H1 (cell line): ENCODE measurements around the gene SLC24A4. TPM values are rescaled to one million over a fixed set of nuclear protein-coding genes. Genes with fewer than 3 reads are reported as not detected.
A peak's percentile ranks its signal among the peaks of the same experiment; 100 is the strongest.

Source experiments
- CTCF ChIA-PET: fragments of 300-600 bp; sonication (Branson Sonifier 250); formaldehyde crosslinking; loops from one replicate; lab custom pipeline; 2021; ENCODE audit not compliant: partially characterized antibody; lab: Charles Lee
- POLR2A ChIA-PET: fragments of 300-600 bp; sonication (Branson Sonifier 250); formaldehyde crosslinking; loops from one replicate; lab custom pipeline; 2021; ENCODE audit warnings: inconsistent platforms; ENCODE audit not compliant: partially characterized antibody; lab: Charles Lee
- DNase-seq, 2 experiments: peaks; one replicate each; pipeline versions ENCODE4 v3.0.0 to v3.0.0-alpha.2; 2010 to 2022; ENCODE audit warnings: low spot score in 2 of 2, low read depth in 1 of 2, mixed read lengths in 1 of 2
- FAIRE-seq: peaks from 2 replicates; lab custom pipeline; 2011; peaks lifted over from hg19 to GRCh38; lab: Jason Lieb, UNC
- H2AFZ ChIP-seq: 2 replicates; pipeline ENCODE4 v1.8.1; 2012; ENCODE audit warnings: low read length, inconsistent platforms
- H2AK5ac ChIP-seq: 2 replicates; pipeline ENCODE4 v1.6.1; 2013; ENCODE audit warnings: low read depth, low read length
- H2BK120ac ChIP-seq: replicated peaks from 2 replicates; pipeline ENCODE3; 2013; ENCODE audit warnings: low read depth, low read length, inconsistent platforms
- H2BK12ac ChIP-seq: 2 replicates; pipeline ENCODE4 v1.6.1; 2013; ENCODE audit warnings: low read depth, low read length
- H2BK15ac ChIP-seq: 2 replicates; pipeline ENCODE4 v1.6.1; 2013; ENCODE audit warnings: low read length
- H2BK20ac ChIP-seq: 2 replicates; pipeline ENCODE4 v1.6.1; 2013; ENCODE audit warnings: low read length
- H2BK5ac ChIP-seq: 2 replicates; pipeline ENCODE4 v1.6.1; 2013; ENCODE audit warnings: low read depth, low read length
- H3K14ac ChIP-seq: 2 replicates; pipeline ENCODE4 v1.6.1; 2013; ENCODE audit warnings: inconsistent platforms; ENCODE audit not compliant: insufficient read length
- H3K18ac ChIP-seq: 2 replicates; pipeline ENCODE4 v1.6.1; 2013; ENCODE audit warnings: low read length; ENCODE audit errors: extremely low read depth
- H3K23ac ChIP-seq: 2 replicates; pipeline ENCODE4 v1.6.1; 2013; ENCODE audit warnings: inconsistent platforms; ENCODE audit not compliant: insufficient read length
- H3K23me2 ChIP-seq: 2 replicates; pipeline ENCODE4 v1.6.1; 2013; ENCODE audit warnings: low read depth, low read length
- H3K27ac ChIP-seq: 2 replicates; pipeline ENCODE4 v1.6.1; 2011; ENCODE audit warnings: low read depth, low read length, inconsistent platforms
- H3K27me3 ChIP-seq, 4 experiments: replicated peaks in 1 of 4; 1 replicate in 1 of 4; 2 replicates in 3 of 4; pipeline versions ENCODE4 v1.6.1 to v1.8.1; 2011 to 2013; ENCODE audit warnings: low read length in 3 of 4, mild to moderate bottlenecking in 3 of 4, inconsistent platforms in 2 of 4, mixed read lengths in 2 of 4, moderate library complexity in 1 of 4; ENCODE audit not compliant: control insufficient read depth in 3 of 4, insufficient read depth in 3 of 4; ENCODE audit errors: extremely low read depth in 1 of 4
- H3K36me3 ChIP-seq, 4 experiments: 2 replicates each; pipeline versions ENCODE4 v1.6.1 to v1.8.1; 2011 to 2013; ENCODE audit warnings: mild to moderate bottlenecking in 4 of 4, low read length in 3 of 4, moderate library complexity in 2 of 4, control low read depth in 1 of 4, inconsistent platforms in 1 of 4; ENCODE audit not compliant: insufficient read depth in 4 of 4, control insufficient read depth in 2 of 4
- H3K4ac ChIP-seq: replicated peaks from 2 replicates; pipeline ENCODE3; 2013; ENCODE audit warnings: low read length, low read depth, mixed read lengths, inconsistent platforms; ENCODE audit not compliant: insufficient read length
- H3K4me1 ChIP-seq, 4 experiments: replicated peaks in 1 of 4; 1 replicate in 1 of 4; 2 replicates in 3 of 4; pipeline versions ENCODE4 v1.6.1 to v1.8.1; 2011 to 2013; ENCODE audit warnings: low read length in 3 of 4, inconsistent platforms in 2 of 4, mixed read lengths in 1 of 4; ENCODE audit not compliant: insufficient read depth in 4 of 4, control insufficient read depth in 3 of 4
- H3K4me2 ChIP-seq, 2 experiments: 2 replicates each; pipeline versions ENCODE4 v1.6.1 to v1.8.1; 2011 to 2013; ENCODE audit warnings: low read depth in 2 of 2, low read length in 2 of 2, control low read depth in 1 of 2, inconsistent platforms in 1 of 2, mild to moderate bottlenecking in 1 of 2; ENCODE audit not compliant: insufficient read depth in 1 of 2
- H3K4me3 ChIP-seq, 4 experiments: fragments of 200-600, 300-600 bp in 1 of 4; sonication (generic), shearing (Covaris generic), sonication (Bioruptor Twin) in 1 of 4; 2 replicates each; pipeline versions ENCODE4 v1.5.1 to v1.8.1; 2011 to 2016; ENCODE audit warnings: low read length in 4 of 4, low read depth in 3 of 4, control low read depth in 2 of 4, inconsistent platforms in 2 of 4, mild to moderate bottlenecking in 2 of 4, mixed read lengths in 1 of 4, moderate library complexity in 1 of 4; ENCODE audit not compliant: insufficient read depth in 2 of 4; ENCODE audit errors: extremely low read depth in 1 of 4
- H3K56ac ChIP-seq: replicated peaks from 2 replicates; pipeline ENCODE3; 2013; ENCODE audit warnings: low read depth, mild to moderate bottlenecking, mixed read lengths, low read length, inconsistent platforms; ENCODE audit not compliant: insufficient read length
- H3K79me1 ChIP-seq: 2 replicates; pipeline ENCODE4 v1.6.1; 2013; ENCODE audit warnings: low read depth, low read length, control low read depth
- H3K79me2 ChIP-seq, 2 experiments: 2 replicates each; pipeline versions ENCODE4 v1.6.1 to v1.8.1; 2012 to 2013; ENCODE audit warnings: low read length in 2 of 2, mild to moderate bottlenecking in 2 of 2, inconsistent platforms in 1 of 2; ENCODE audit not compliant: insufficient read depth in 2 of 2, control insufficient read depth in 1 of 2
- H3K9ac ChIP-seq, 4 experiments: replicated peaks in 1 of 4; 1 replicate in 1 of 4; 2 replicates in 3 of 4; pipeline versions ENCODE4 v1.6.1 to v1.8.1; 2011 to 2013; ENCODE audit warnings: low read depth in 3 of 4, low read length in 3 of 4, control low read depth in 2 of 4, mild to moderate bottlenecking in 2 of 4, moderate library complexity in 2 of 4, inconsistent platforms in 1 of 4; ENCODE audit errors: extremely low read depth in 1 of 4
- H3K9me3 ChIP-seq, 2 experiments: 2 replicates each; pipeline versions ENCODE4 v1.6.1 to v1.8.1; 2012 to 2013; ENCODE audit warnings: mild to moderate bottlenecking in 2 of 2, moderate library complexity in 2 of 2, control low read depth in 1 of 2, inconsistent platforms in 1 of 2, low read depth in 1 of 2, low read length in 1 of 2, mixed read lengths in 1 of 2; ENCODE audit not compliant: insufficient read depth in 2 of 2
- H4K20me1 ChIP-seq, 2 experiments: replicated peaks in 1 of 2; 2 replicates each; pipeline versions ENCODE3 to v1.8.1; 2011 to 2013; ENCODE audit warnings: inconsistent platforms in 2 of 2, low read length in 2 of 2, mild to moderate bottlenecking in 1 of 2; ENCODE audit not compliant: insufficient read depth in 2 of 2, control insufficient read depth in 1 of 2
- H4K5ac ChIP-seq: 2 replicates; pipeline ENCODE4 v1.6.1; 2013; ENCODE audit warnings: low read length, low read depth, mixed read lengths, inconsistent platforms; ENCODE audit not compliant: insufficient read length
- H4K8ac ChIP-seq: 2 replicates; pipeline ENCODE4 v1.8.0; 2013; ENCODE audit warnings: mild to moderate bottlenecking, moderate library complexity, low read length, inconsistent platforms; ENCODE audit not compliant: insufficient read depth; ENCODE audit errors: extremely low read depth
- H4K91ac ChIP-seq: replicated peaks from 2 replicates; pipeline ENCODE3; 2013; ENCODE audit warnings: low read length, mixed read lengths, inconsistent platforms; ENCODE audit not compliant: insufficient read length
- CBX8 ChIP-seq: fragments of 300-800, 300-1000 bp; sonication (generic); IDR thresholded peaks from 2 replicates; pipeline ENCODE4 v1.7.1; 2016; ENCODE audit warnings: low read depth, low read length, borderline replicate concordance
- HDAC2 ChIP-seq, 2 experiments: fragments of 300-600 bp in 1 of 2; sonication (generic) in 1 of 2; IDR thresholded peaks; 2 replicates each; pipeline ENCODE4 v1.6.1; 2011 to 2012; ENCODE audit warnings: low read depth in 2 of 2, low read length in 2 of 2, mild to moderate bottlenecking in 2 of 2, moderate library complexity in 2 of 2, borderline replicate concordance in 1 of 2, inconsistent platforms in 1 of 2
- NRF1 ChIP-seq: IDR thresholded peaks from 2 replicates; pipeline ENCODE4 v1.6.1; 2011; ENCODE audit warnings: mild to moderate bottlenecking, low read depth, low read length, improper control_type of control experiment
- RAD21 ChIP-seq, 2 experiments: IDR thresholded peaks in 1 of 2; conservative IDR thresholded peaks in 1 of 2; 2 replicates each; pipeline ENCODE4 v1.6.1; 2011; ENCODE audit warnings: low read depth in 2 of 2, low read length in 2 of 2, improper control_type of control experiment in 1 of 2, inconsistent platforms in 1 of 2, mild to moderate bottlenecking in 1 of 2, moderate library complexity in 1 of 2
- SAP30 ChIP-seq: fragments of 300-600 bp; sonication (generic); IDR thresholded peaks from 2 replicates; pipeline ENCODE4 v1.7.1; 2012; ENCODE audit warnings: low read length, moderate library complexity, mild to moderate bottlenecking, inconsistent platforms; ENCODE audit not compliant: insufficient read depth, insufficient replicate concordance
- TAF7 ChIP-seq: optimal IDR thresholded peaks from 2 replicates; pipeline ENCODE3; 2011; ENCODE audit warnings: low read depth, mild to moderate bottlenecking, inconsistent platforms, low read length, moderate library complexity, borderline replicate concordance
- TEAD4 ChIP-seq: IDR thresholded peaks from 2 replicates; pipeline ENCODE4 v1.6.1; 2012; ENCODE audit warnings: low read depth, low read length, inconsistent platforms, mixed read lengths
- USF2 ChIP-seq: IDR thresholded peaks from 2 replicates; pipeline ENCODE4 v1.6.1; 2011; ENCODE audit warnings: low read length, improper control_type of control experiment
- WGBS, 2 experiments: shearing (Covaris generic) in 1 of 2; methylation state at CpG; one replicate each; pipeline versions ENCODE4 v1.1.6 to v1.1.7; 2013 to 2015; ENCODE audit warnings: low lambda C conversion rate in 2 of 2, mixed read lengths in 2 of 2, inconsistent platforms in 1 of 2, low coverage in 1 of 2, missing lambda C conversion rate in 1 of 2; ENCODE audit not compliant: insufficient replicate concordance in 2 of 2, insufficient coverage in 1 of 2, insufficient read length in 1 of 2; ENCODE audit errors: extremely low coverage in 1 of 2, missing lambda C conversion rate in 1 of 2; 5-methylcytosine and 5-hydroxymethylcytosine counted together
- polyA plus RNA-seq, 7 experiments: library from polyadenylated mRNA; depleted of rRNA in 3 of 7; stranded (reverse) in 5 of 7; unstranded in 2 of 7; fragments of >200 nt in 5 of 7; fragments of 200-250 nt in 2 of 7; gene quantifications; 1 replicate in 5 of 7; 2 replicates in 1 of 7; 4 replicates in 1 of 7; pipeline versions ENCODE4 v1.2.1 to v1.2.3, GENCODE V29; 2011 to 2013; ENCODE audit warnings: missing spikeins in 2 of 7, mixed read lengths in 2 of 7
- total RNA-seq: library from RNA; stranded (reverse); fragmentation: NEBNext Ultra II Directional; extraction: Animal tissue kit (Norgen Biotek cat#: 25700); gene quantifications from 2 replicates; pipeline ENCODE4 v1.2.1, GENCODE V29; 2021

SLC24A4 gene
- total and polyA plus RNA-seq, 2 of the 8 experiments (the other 6 are each of a cell fraction or from before 2014, with no cell fraction given) = 0.27 to 0.89 TPM

GRCh38 chr14:92382677-92383076, 59.7 kb downstream of the SLC24A4 start:
- H3K4ac ChIP-seq = no peak overlapping the region
- no peak overlapping the region for H4K91ac ChIP-seq
- no peak for TF ChIP-seq SAP30
- TF ChIP-seq USF2 = no peak
- TF ChIP-seq CBX8 = no peak
- TF ChIP-seq HDAC2 (IDR thresholded peaks at IDR 0.05; ENCODE audit: borderline replicate concordance in 1 of 2, low read depth in 2 of 2, low read length in 2 of 2) = no peak
- 0 out of 2 replicates have a peak, but pooled peaks have one; percentile 13 for TF ChIP-seq TEAD4
- peak; percentile 54 to 63 for TF ChIP-seq RAD21 (IDR thresholded peaks at IDR 0.05 in 1 of 2, conservative IDR thresholded peaks at IDR 0.05 in 1 of 2; ENCODE audit: low read depth in 2 of 2, low read length in 2 of 2)
- TF ChIP-seq TAF7 = no peak
- TF ChIP-seq NRF1 = no peak

More at GRCh38 chr14:92382677-92383076, 59.7 kb downstream of the SLC24A4 start:
- no peak overlapping the region for H2BK120ac ChIP-seq
- peaks cover 0 to 3% of the 10 kb centered on the region in 2 experiments for H4K20me1 ChIP-seq
- DNase-seq = no peak
- no peak overlapping the region for H2BK20ac ChIP-seq
- H4K5ac ChIP-seq = no peak overlapping the region
- H3K36me3 ChIP-seq = no peaks in the 10 kb centered on the region
- H3K9me3 ChIP-seq = no peaks in the 10 kb centered on the region
- WGBS, 2 experiments = 76% methylated on average over 4 of the region's 4 CpGs; no CpG with 5 or more reads in 1 of the 2 experiments
- FAIRE-seq = no peak
- H3K27me3 ChIP-seq = no peaks in the 10 kb centered on the region
- H3K14ac ChIP-seq = no peak overlapping the region
- peak overlapping the region; percentile 43; the same call in 1 of the 2 replicates for H4K8ac ChIP-seq
- no peak overlapping the region for H2BK15ac ChIP-seq
- no peak overlapping the region for H3K9ac ChIP-seq
- 0 out of 2 replicates have a peak, but pooled peaks cover 2% of the 10 kb centered on the region for H3K23me2 ChIP-seq
- no peak overlapping the region for H2BK12ac ChIP-seq
- H3K79me2 ChIP-seq = no peaks in the 10 kb centered on the region
- no peaks in the 10 kb centered on the region; the same call in 1 of the 2 replicates for H3K79me1 ChIP-seq
- H3K4me1 ChIP-seq = peaks cover 0 to 10% (median 0%) of the 10 kb centered on the region in 4 experiments; a peak in 2 of 7 replicates
- no peak overlapping the region for H3K4me3 ChIP-seq
- no peak overlapping the region for H2AFZ ChIP-seq
- H3K4me2 ChIP-seq = no peak overlapping the region
- H3K56ac ChIP-seq = no peak overlapping the region
- POLR2A ChIA-PET = no interaction called here
- H3K23ac ChIP-seq = no peak overlapping the region
- CTCF ChIA-PET = interaction anchor here (0.7 to 4.0 kb wide), 10 partner anchors 9 to 529 kb away, joined by 3 to 12 read pairs (median 4); no protein-coding TSS in a partner anchor
- H2AK5ac ChIP-seq = no peak overlapping the region
- no peak overlapping the region for H2BK5ac ChIP-seq
- no peak overlapping the region for H3K27ac ChIP-seq
- no peak overlapping the region for H3K18ac ChIP-seq
